ENCODE data around the gene FHIP2A.

FHIP2A gene

DNA sequence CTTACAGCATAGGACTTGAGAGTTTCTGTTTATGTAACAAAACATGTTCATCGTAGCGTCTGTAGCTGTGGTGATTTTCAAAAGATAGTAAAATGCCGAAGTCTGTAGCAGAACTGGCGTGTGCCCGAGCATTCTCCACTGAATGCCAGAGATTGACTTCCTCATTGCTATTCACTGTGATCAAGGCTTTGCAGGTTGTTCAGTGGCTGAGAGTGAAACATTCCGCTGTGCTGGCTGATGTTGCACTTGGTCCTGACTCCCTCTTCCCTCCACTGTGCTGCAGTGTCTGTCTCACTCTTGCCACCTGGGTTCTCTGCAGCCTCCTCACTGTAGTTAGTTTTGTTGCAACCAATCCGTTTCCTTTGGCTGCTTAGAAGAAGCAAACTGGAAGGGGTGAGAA is 37.6 kb downstream of the FHIP2A start:
- no peak for DNase-seq

DNA sequence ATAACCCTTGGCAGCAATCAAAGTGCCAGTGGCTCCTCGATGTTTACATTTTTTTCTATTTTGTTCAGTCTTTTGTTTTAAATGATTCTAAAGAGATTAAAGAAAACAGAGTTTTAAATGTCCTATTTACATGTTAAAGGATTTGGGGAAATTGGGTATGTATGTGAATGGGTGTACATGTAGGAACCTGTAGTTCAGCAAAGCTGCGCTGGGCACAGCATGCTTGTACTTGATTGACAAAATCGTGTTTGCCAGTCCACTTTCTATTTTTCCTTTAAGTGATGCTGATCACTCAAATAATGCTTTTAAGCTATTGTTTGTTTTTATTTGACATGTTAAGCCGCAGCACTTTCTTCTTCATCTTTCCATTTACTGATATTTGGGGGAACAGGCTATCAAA is 40.9 kb downstream of the FHIP2A start:
- DNase-seq = no peak

DNA sequence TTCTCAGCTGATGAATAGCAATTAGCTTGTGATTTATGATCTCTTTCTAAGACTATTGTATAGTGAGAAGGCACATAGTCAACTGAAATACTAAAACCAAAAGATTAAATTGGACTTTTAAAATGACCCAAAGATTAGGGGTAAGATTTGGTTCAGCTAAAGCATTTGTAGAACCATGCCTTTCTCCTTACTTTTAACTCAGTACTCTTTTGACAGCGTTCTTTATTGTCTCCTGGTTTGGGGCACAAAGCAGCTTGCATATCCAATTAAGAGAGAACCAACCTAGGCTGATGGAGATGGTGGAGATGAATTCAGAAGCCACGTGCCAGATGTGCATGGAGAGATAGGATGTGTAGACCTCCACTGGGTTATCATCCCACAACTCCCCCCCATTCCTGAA is 45.8 kb downstream of the FHIP2A start:
- no peak for DNase-seq

DNA sequence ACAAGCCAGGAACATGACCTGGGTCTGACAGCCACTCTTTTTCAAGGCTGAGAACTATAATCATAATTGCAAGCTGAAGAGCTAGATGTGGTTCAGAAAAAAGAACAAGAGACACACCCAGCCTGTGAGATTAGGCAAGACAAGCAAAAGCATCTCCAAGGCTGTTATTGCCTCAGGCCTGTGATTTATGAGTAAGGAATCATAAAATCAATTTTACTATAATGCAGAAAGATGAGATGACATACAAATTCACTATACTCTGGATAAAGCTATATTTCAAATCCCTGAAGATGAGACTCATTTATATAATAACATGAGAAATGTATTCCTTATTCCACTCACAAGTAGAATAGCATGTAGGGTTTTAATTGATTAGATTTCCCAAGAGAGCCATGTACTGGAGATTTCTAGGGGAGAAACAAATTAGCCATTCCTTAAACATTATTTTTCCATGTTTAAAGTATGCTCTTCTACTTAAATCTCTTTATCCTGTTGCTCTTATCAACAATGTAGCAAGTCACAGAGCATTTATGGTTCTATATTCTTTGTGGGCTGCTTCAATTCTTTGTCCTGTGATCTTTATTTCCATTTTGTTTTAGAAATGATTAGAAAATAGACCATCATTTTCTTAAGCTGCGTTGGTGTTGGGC is 47.4 kb downstream of the FHIP2A start:
- DNase-seq = no peak

DNA sequence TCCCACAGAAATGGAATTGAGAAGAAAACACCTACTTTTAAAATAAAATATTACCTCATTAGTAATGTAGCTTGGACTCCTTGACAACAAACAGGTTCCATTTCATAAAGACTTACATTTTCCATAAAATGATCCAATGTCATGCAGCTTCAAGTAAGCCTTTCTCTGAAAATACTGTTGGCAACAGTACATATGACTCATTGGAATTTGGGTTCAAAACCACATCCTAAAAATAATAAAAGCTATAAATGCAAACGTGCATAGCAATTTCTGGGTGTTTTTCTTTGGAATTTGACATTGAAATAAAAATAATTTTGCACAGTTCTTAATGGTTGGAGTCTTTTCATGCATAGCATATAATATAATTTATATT is 47.9 kb downstream of the FHIP2A start:
- DNase-seq = no peak

DNA sequence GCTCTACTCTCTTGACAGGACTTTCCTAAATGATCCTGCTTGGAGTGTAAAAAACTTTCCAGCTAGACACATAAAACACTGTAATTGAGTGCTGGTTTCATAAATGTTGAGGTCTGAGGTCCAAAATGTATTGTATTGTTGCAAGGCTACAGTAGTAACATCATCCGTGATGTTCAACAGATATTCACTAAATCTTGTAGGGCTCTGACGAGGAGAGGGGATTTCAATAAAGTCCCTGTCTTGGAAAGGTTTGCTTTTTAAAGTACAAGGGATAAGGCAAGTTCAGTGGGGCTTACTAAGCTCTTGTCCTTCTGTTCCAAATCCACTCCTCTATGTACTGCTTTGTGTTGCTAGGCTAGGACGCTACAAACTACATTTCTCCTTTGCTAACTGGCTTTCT is 48.9 kb downstream of the FHIP2A start:
- no peak for DNase-seq

DNA sequence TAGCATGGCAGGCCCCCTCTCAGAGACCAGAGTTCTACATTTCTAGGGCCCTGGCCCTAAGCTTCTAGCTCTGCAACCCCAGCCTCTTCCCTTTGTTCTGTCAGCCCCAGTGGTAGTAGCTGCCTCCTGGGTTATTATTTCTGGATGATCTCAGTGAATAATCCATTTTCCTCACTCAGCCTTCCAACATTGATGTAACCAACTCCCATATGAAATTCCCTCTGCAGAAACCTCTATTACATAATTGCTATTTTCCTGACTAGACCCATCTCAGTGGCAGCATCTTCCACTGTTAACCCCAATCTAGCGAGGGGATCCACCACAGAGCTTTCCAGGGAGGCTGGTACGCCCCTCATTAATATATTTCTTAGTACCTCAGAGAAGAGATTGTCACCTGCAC is 49.8 kb downstream of the FHIP2A start:
- DNase-seq = no peak
